H9 (cell line): ENCODE data around the gene LRRC40. TPM values are rescaled to one million over a fixed set of nuclear protein-coding genes. Genes with fewer than 3 reads are reported as not detected.

Experiments used
- DNase-seq: peaks from one replicate; pipeline ENCODE4 v3.0.0-alpha.2; 2017
- H2AFZ ChIP-seq: one replicate; pipeline ENCODE4 v1.6.1; 2013; ENCODE audit warnings: mild to moderate bottlenecking, low read length, control low read depth, moderate library complexity
- H2AK5ac ChIP-seq: 2 replicates; pipeline ENCODE4 v1.6.1; 2013; ENCODE audit warnings: low read length, control low read depth, mixed read lengths; ENCODE audit not compliant: insufficient read length
- H2BK120ac ChIP-seq: one replicate; pipeline ENCODE4 v1.6.1; 2013; ENCODE audit warnings: low read depth, mild to moderate bottlenecking, low read length, control low read depth, inconsistent platforms; ENCODE audit not compliant: poor library complexity, severe bottlenecking
- H2BK12ac ChIP-seq: 2 replicates; pipeline ENCODE4 v1.6.1; 2013; ENCODE audit warnings: low read length, control low read depth, mixed read lengths, low read depth; ENCODE audit not compliant: insufficient read length
- H2BK15ac ChIP-seq: 2 replicates; pipeline ENCODE4 v1.6.1; 2013; ENCODE audit warnings: low read depth, low read length, control low read depth
- H2BK20ac ChIP-seq: one replicate; pipeline ENCODE4 v1.6.1; 2013; ENCODE audit warnings: low read depth, mild to moderate bottlenecking, low read length, control low read depth, inconsistent platforms; ENCODE audit not compliant: poor library complexity, severe bottlenecking
- H2BK5ac ChIP-seq: 2 replicates; pipeline ENCODE4 v1.6.1; 2013; ENCODE audit warnings: low read length, control low read depth, mixed read lengths; ENCODE audit not compliant: insufficient read length
- H3K14ac ChIP-seq: 2 replicates; pipeline ENCODE4 v1.6.1; 2013; ENCODE audit warnings: low read length, control low read depth; ENCODE audit not compliant: insufficient read depth
- H3K18ac ChIP-seq: 2 replicates; pipeline ENCODE4 v1.6.1; 2013; ENCODE audit warnings: low read depth, mild to moderate bottlenecking, mixed read lengths, low read length, control low read depth; ENCODE audit not compliant: insufficient read length
- H3K23ac ChIP-seq: 2 replicates; pipeline ENCODE4 v1.6.1; 2013; ENCODE audit warnings: low read length, control low read depth, mixed read lengths, low read depth; ENCODE audit not compliant: insufficient read length
- H3K23me2 ChIP-seq: 2 replicates; pipeline ENCODE4 v1.6.1; 2013; ENCODE audit warnings: low read depth, mild to moderate bottlenecking, mixed read lengths, low read length, control low read depth; ENCODE audit not compliant: insufficient read length, poor library complexity, severe bottlenecking
- H3K27ac ChIP-seq: 2 replicates; pipeline ENCODE4 v1.5.1; 2013; ENCODE audit warnings: low read length, control low read depth, mixed read lengths, low read depth; ENCODE audit not compliant: insufficient read length
- H3K27me3 ChIP-seq: 2 replicates; pipeline ENCODE4 v1.6.1; 2013; ENCODE audit warnings: low read length, control low read depth, inconsistent platforms; ENCODE audit not compliant: insufficient read depth
- H3K4ac ChIP-seq: 2 replicates; pipeline ENCODE4 v1.6.1; 2013; ENCODE audit warnings: low read depth, mild to moderate bottlenecking, control low read depth, inconsistent platforms, low read length, moderate library complexity
- H3K4me1 ChIP-seq: 2 replicates; pipeline ENCODE4 v1.6.1; 2013; ENCODE audit warnings: low read length, control low read depth, inconsistent platforms; ENCODE audit not compliant: insufficient read depth
- H3K4me2 ChIP-seq: 2 replicates; pipeline ENCODE4 v1.6.1; 2013; ENCODE audit warnings: low read length, control low read depth, mixed read lengths; ENCODE audit not compliant: insufficient read length, insufficient read depth
- H3K56ac ChIP-seq: 2 replicates; pipeline ENCODE4 v1.6.1; 2013; ENCODE audit warnings: low read depth, mild to moderate bottlenecking, mixed read lengths, low read length, control low read depth; ENCODE audit not compliant: insufficient read length
- H3K79me1 ChIP-seq: 2 replicates; pipeline ENCODE4 v1.6.1; 2013; ENCODE audit warnings: low read depth, mild to moderate bottlenecking, moderate library complexity, low read length, control low read depth, inconsistent platforms; ENCODE audit not compliant: insufficient read depth, poor library complexity, severe bottlenecking
- H3K79me2 ChIP-seq: 2 replicates; pipeline ENCODE4 v1.6.1; 2013; ENCODE audit warnings: low read length, control low read depth, inconsistent platforms; ENCODE audit not compliant: insufficient read depth
- H3K9ac ChIP-seq: 2 replicates; pipeline ENCODE4 v1.6.1; 2013; ENCODE audit warnings: low read length, control low read depth, mixed read lengths; ENCODE audit not compliant: insufficient read length; ENCODE audit errors: extremely low read depth
- H3K9me3 ChIP-seq: one replicate; pipeline ENCODE4 v1.6.1; 2013; ENCODE audit warnings: low read depth, low read length, inconsistent platforms; ENCODE audit not compliant: control insufficient read depth
- H3T11ph ChIP-seq: one replicate; pipeline ENCODE4 v1.6.1; 2013; ENCODE audit warnings: mild to moderate bottlenecking, low read length, control low read depth, inconsistent platforms
- H4K20me1 ChIP-seq: one replicate; pipeline ENCODE4 v1.6.1; 2013; ENCODE audit not compliant: control insufficient read depth, insufficient read length, insufficient read depth
- H4K5ac ChIP-seq: 2 replicates; pipeline ENCODE4 v1.6.1; 2013; ENCODE audit warnings: low read depth, mild to moderate bottlenecking, mixed read lengths, low read length, control low read depth; ENCODE audit not compliant: insufficient read length
- H4K8ac ChIP-seq: replicated peaks from 2 replicates; pipeline ENCODE4 v1.6.1; 2013; ENCODE audit warnings: low read length, control low read depth, mixed read lengths, low read depth; ENCODE audit not compliant: insufficient read length
- H4K91ac ChIP-seq: 2 replicates; pipeline ENCODE4 v1.6.1; 2013; ENCODE audit warnings: low read depth, mild to moderate bottlenecking, moderate library complexity, mixed read lengths, low read length, control low read depth; ENCODE audit not compliant: insufficient read length
- H3K27ac Mint-ChIP-seq, 3 experiments: 2 replicates in 2 of 3; 3 replicates in 1 of 3; pipeline ENCODE4 v1.8.0; 2020 to 2021; ENCODE audit warnings: mixed read lengths in 3 of 3, mild to moderate bottlenecking in 1 of 3, moderate library complexity in 1 of 3
- H3K27me3 Mint-ChIP-seq: 2 replicates; pipeline ENCODE4 v1.8.0; 2021; ENCODE audit warnings: low read depth, mild to moderate bottlenecking, moderate library complexity, mixed read lengths
- H3K36me3 Mint-ChIP-seq, 3 experiments: 2 replicates in 2 of 3; 3 replicates in 1 of 3; pipeline ENCODE4 v1.8.0; 2020 to 2021; ENCODE audit warnings: low read depth in 3 of 3, mixed read lengths in 3 of 3; ENCODE audit not compliant: insufficient read depth in 1 of 3
- H3K4me1 Mint-ChIP-seq, 2 experiments: 2 replicates each; pipeline ENCODE4 v1.8.0; 2020; ENCODE audit warnings: mixed read lengths in 2 of 2
- H3K4me3 Mint-ChIP-seq, 2 experiments: 2 replicates in 1 of 2; 3 replicates in 1 of 2; pipeline ENCODE4 v1.8.0; 2020 to 2021; ENCODE audit warnings: mild to moderate bottlenecking in 2 of 2, mixed read lengths in 2 of 2, moderate library complexity in 1 of 2
- H3K9me3 Mint-ChIP-seq, 2 experiments: 2 replicates in 1 of 2; 3 replicates in 1 of 2; pipeline ENCODE4 v1.8.0; 2020; ENCODE audit warnings: mild to moderate bottlenecking in 2 of 2, mixed read lengths in 2 of 2, moderate library complexity in 1 of 2
- CTCF ChIP-seq: fragments of 200-600 bp; sonication (generic); conservative IDR thresholded peaks from 3 replicates; pipeline ENCODE4 v1.8.0; 2021; ENCODE audit warnings: antibody characterized with exemption, mild to moderate bottlenecking
- WGBS: extraction: QIAGEN DNeasy Blood & Tissue Kit; methylation state at CpG from one replicate; pipeline ENCODE4 v1.1.7; 2013; ENCODE audit warnings: missing lambda C conversion rate, low lambda C conversion rate, mixed read lengths; ENCODE audit not compliant: insufficient read length; ENCODE audit errors: extremely low coverage; 5-methylcytosine and 5-hydroxymethylcytosine counted together
- total RNA-seq: library from RNA; stranded (reverse); gene quantifications from 2 replicates; pipeline ENCODE4 v1.2.1, GENCODE V29; 2021

The LRRC40 gene
- total RNA-seq, 1 experiment from 2014 or later: 27.6 TPM

DNA sequence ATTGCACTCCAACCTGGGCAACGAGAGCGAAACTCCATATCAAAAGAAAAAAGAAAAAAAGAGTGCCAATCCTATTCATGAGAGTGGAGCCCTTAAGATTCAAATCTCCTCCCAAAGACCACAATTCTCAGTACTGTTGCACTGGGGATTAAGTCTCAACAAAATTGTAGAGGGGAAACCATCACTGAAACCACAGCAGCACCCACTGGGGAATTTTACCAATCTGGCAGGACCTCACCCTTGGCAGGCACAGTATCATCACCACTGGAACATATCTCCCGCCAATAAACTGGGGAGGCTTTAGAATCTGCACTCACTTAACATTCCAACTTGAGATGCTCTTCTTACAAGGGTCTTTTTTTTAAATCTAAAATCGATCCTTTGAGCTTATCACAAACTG lies 41.0 kb downstream of the LRRC40 start:
- H3K36me3 Mint-ChIP-seq: peaks cover 2 to 14% (median 13%) of the 10 kb centered on the region in 3 experiments; a peak in 5 of 7 replicates
- H3K56ac ChIP-seq: no peak overlapping the region
- no peak overlapping the region for H3T11ph ChIP-seq
- H2BK5ac ChIP-seq: no peak overlapping the region
- H3K23ac ChIP-seq: no peak overlapping the region
- H3K4me1 Mint-ChIP-seq: peaks cover 10 to 12% of the 10 kb centered on the region in 2 experiments
- no peak overlapping the region for H3K27ac ChIP-seq
- H3K9me3 Mint-ChIP-seq: no peaks in the 10 kb centered on the region
- no peaks in the 10 kb centered on the region for H3K4me1 ChIP-seq
- H4K20me1 ChIP-seq: no peaks in the 10 kb centered on the region
- no peaks in the 10 kb centered on the region for H3K9me3 ChIP-seq
- WGBS: no CpG with 5 or more reads among the region's 4 CpGs
- H3K79me2 ChIP-seq: no peaks in the 10 kb centered on the region
- H4K5ac ChIP-seq: no peak overlapping the region
- no peak for DNase-seq
- H4K8ac ChIP-seq: no peak overlapping the region
- H2BK15ac ChIP-seq: no peak overlapping the region
- no peak overlapping the region for H2BK20ac ChIP-seq
- H2BK12ac ChIP-seq: no peak overlapping the region
- no peak overlapping the region for H3K14ac ChIP-seq
- no peak overlapping the region for H4K91ac ChIP-seq
- no peak overlapping the region; a peak in 1 of 7 replicates for H3K27ac Mint-ChIP-seq
- H3K79me1 ChIP-seq: no peaks in the 10 kb centered on the region
- no peaks in the 10 kb centered on the region for H3K27me3 ChIP-seq
- H3K9ac ChIP-seq: no peak overlapping the region
- no peak overlapping the region for H2AFZ ChIP-seq
- H3K4me3 Mint-ChIP-seq: no peak overlapping the region
- TF ChIP-seq CTCF: no peak
- no peaks in the 10 kb centered on the region for H3K23me2 ChIP-seq
- no peak overlapping the region for H2BK120ac ChIP-seq
- no peak overlapping the region for H2AK5ac ChIP-seq
- H3K27me3 Mint-ChIP-seq: no peaks in the 10 kb centered on the region
- H3K18ac ChIP-seq: no peak overlapping the region
- no peak overlapping the region for H3K4me2 ChIP-seq
- H3K4ac ChIP-seq: no peak overlapping the region
